WTC11 (cell line): ENCODE measurements around the gene DHX34. TPM values are rescaled to one million over a fixed set of nuclear protein-coding genes. Genes with fewer than 3 reads are reported as not detected.

ENCODE experiments used
- ATAC-seq: fragments of 200-7000 bp; cut with Tn5 transposase; 2 replicates; pipeline ENCODE4 v1.10.0; 2021; ENCODE audit warnings: mild to moderate bottlenecking, moderate library complexity
- CTCF ChIA-PET: fragments of 300-600 bp; sonication (Branson Sonifier 250); formaldehyde crosslinking; loops from one replicate; lab custom pipeline; 2021; ENCODE audit warnings: antibody characterized with exemption; lab: Charles Lee
- POLR2A ChIA-PET: fragments of 350-600 bp; sonication (Branson Sonifier 250); formaldehyde crosslinking; loops from one replicate; lab custom pipeline; 2021; ENCODE audit warnings: antibody characterized with exemption; lab: Charles Lee
- DNase-seq: peaks from one replicate; pipeline ENCODE4 v3.0.0; 2021; ENCODE audit warnings: low spot score
- H3K27ac Mint-ChIP-seq: 2 replicates; pipeline ENCODE4 v1.8.0; 2021; ENCODE audit warnings: mixed read lengths
- H3K27me3 Mint-ChIP-seq: 2 replicates; pipeline ENCODE4 v1.8.0; 2021; ENCODE audit warnings: low read depth, mild to moderate bottlenecking, moderate library complexity, mixed read lengths
- H3K36me3 Mint-ChIP-seq: 2 replicates; pipeline ENCODE4 v1.8.0; 2021; ENCODE audit warnings: mixed read lengths
- H3K4me1 Mint-ChIP-seq: 2 replicates; pipeline ENCODE4 v1.8.0; 2022; ENCODE audit warnings: mixed read lengths
- H3K4me3 Mint-ChIP-seq: 2 replicates; pipeline ENCODE4 v1.8.0; 2021; ENCODE audit warnings: mild to moderate bottlenecking, moderate library complexity, mixed read lengths
- H3K9me3 Mint-ChIP-seq: 2 replicates; pipeline ENCODE4 v1.8.0; 2021; ENCODE audit warnings: mixed read lengths
- CTCF ChIP-seq: fragments of 200-600 bp; IDR thresholded peaks from 2 replicates; pipeline ENCODE4 v1.8.0; 2022; ENCODE audit warnings: antibody characterized with exemption
- E2F1 ChIP-seq: sonication (generic); formaldehyde crosslinking; IDR thresholded peaks from 2 replicates; pipeline ENCODE4 v1.8.0; 2022; ENCODE audit warnings: mild to moderate bottlenecking, missing genetic modification reagents
- ERG ChIP-seq: fragments of 250-450 bp; sonication (Bioruptor Pico); IDR thresholded peaks from 2 replicates; pipeline ENCODE4 v1.8.0; 2021; ENCODE audit warnings: mild to moderate bottlenecking
- ETV6 ChIP-seq: sonication (generic); formaldehyde crosslinking; IDR thresholded peaks from 2 replicates; pipeline ENCODE4 v1.8.1; 2022; ENCODE audit warnings: mild to moderate bottlenecking, missing genetic modification reagents
- FOXP1 ChIP-seq: sonication (generic); formaldehyde crosslinking; IDR thresholded peaks from 2 replicates; pipeline ENCODE4 v1.8.0; 2022; ENCODE audit warnings: missing genetic modification reagents, mild to moderate bottlenecking, moderate library complexity, borderline replicate concordance
- GTF2I ChIP-seq: fragments of 250-450 bp; sonication (Bioruptor Pico); conservative IDR thresholded peaks from 2 replicates; pipeline ENCODE4 v1.4.0; 2021; ENCODE audit warnings: mild to moderate bottlenecking
- HMGA2 ChIP-seq: fragments of 250-450 bp; sonication (Bioruptor Pico); IDR thresholded peaks from 2 replicates; pipeline ENCODE4 v1.4.0; 2021; ENCODE audit warnings: mild to moderate bottlenecking, moderate library complexity
- JAZF1 ChIP-seq: fragments of 250-450 bp; sonication (Bioruptor Pico); IDR thresholded peaks from 2 replicates; pipeline ENCODE4 v1.9.0; 2021; ENCODE audit warnings: moderate library complexity, mild to moderate bottlenecking, inconsistent platforms
- PRDM15 ChIP-seq: sonication (generic); formaldehyde crosslinking; IDR thresholded peaks from 2 replicates; pipeline ENCODE4 v1.8.0; 2022; ENCODE audit warnings: missing genetic modification reagents
- PREB ChIP-seq: sonication (generic); formaldehyde crosslinking; IDR thresholded peaks from 2 replicates; pipeline ENCODE4 v1.8.1; 2022; ENCODE audit warnings: mild to moderate bottlenecking, missing genetic modification reagents, moderate library complexity, borderline replicate concordance
- PRRX2 ChIP-seq: fragments of 250-450 bp; sonication (Bioruptor Pico); IDR thresholded peaks from 2 replicates; pipeline ENCODE4 v1.8.0; 2021; ENCODE audit warnings: mild to moderate bottlenecking
- SMAD3 ChIP-seq: sonication (generic); formaldehyde crosslinking; IDR thresholded peaks from 2 replicates; pipeline ENCODE4 v1.8.0; 2022; ENCODE audit warnings: missing genetic modification reagents, mild to moderate bottlenecking, borderline replicate concordance
- SP1 ChIP-seq: sonication (generic); formaldehyde crosslinking; conservative IDR thresholded peaks from 2 replicates; pipeline ENCODE4 v1.8.1; 2022; ENCODE audit warnings: missing genetic modification reagents
- TCF7 ChIP-seq: sonication (generic); formaldehyde crosslinking; IDR thresholded peaks from 2 replicates; pipeline ENCODE4 v1.8.0; 2022; ENCODE audit warnings: mild to moderate bottlenecking, low read depth, missing genetic modification reagents, moderate library complexity
- USF2 ChIP-seq: sonication (generic); formaldehyde crosslinking; IDR thresholded peaks from 2 replicates; pipeline ENCODE4 v1.8.1; 2023; ENCODE audit warnings: mild to moderate bottlenecking, missing genetic modification reagents, moderate library complexity
- ZNF121 ChIP-seq: sonication (generic); formaldehyde crosslinking; IDR thresholded peaks from 2 replicates; pipeline ENCODE4 v1.8.0; 2023; ENCODE audit warnings: missing genetic modification reagents
- ZNF219 ChIP-seq: sonication (generic); formaldehyde crosslinking; IDR thresholded peaks from 2 replicates; pipeline ENCODE4 v1.8.0; 2023; ENCODE audit warnings: missing genetic modification reagents, mild to moderate bottlenecking, borderline replicate concordance
- ZNF232 ChIP-seq: sonication (generic); formaldehyde crosslinking; IDR thresholded peaks from 2 replicates; pipeline ENCODE4 v1.8.0; 2022; ENCODE audit warnings: mild to moderate bottlenecking, missing genetic modification reagents
- ZNF263 ChIP-seq: sonication (generic); formaldehyde crosslinking; IDR thresholded peaks from 2 replicates; pipeline ENCODE4 v1.8.1; 2022; ENCODE audit warnings: low read depth, mild to moderate bottlenecking, moderate library complexity, missing genetic modification reagents
- ZNF423 ChIP-seq: fragments of 250-450 bp; sonication (Bioruptor Pico); IDR thresholded peaks from 2 replicates; pipeline ENCODE4 v2.1.2; 2022; ENCODE audit warnings: mild to moderate bottlenecking, moderate library complexity
- ZNF425 ChIP-seq: fragments of 250-450 bp; sonication (Bioruptor Pico); conservative IDR thresholded peaks from 2 replicates; pipeline ENCODE4 v1.9.0; 2021; ENCODE audit warnings: mild to moderate bottlenecking
- total RNA-seq: library from RNA; stranded (reverse); gene quantifications from 3 replicates; pipeline ENCODE4 v1.2.3, GENCODE V29; 2021

Gene DHX34
- total RNA-seq, 1 experiment from 2014 or later: 35.6 TPM

- Mint-ChIP-seq H3K36me3 (peaks cover 15% of the 10 kb centered on the region), H3K4me1 (peaks cover 28% of the 10 kb centered on the region), H3K27ac (no peak overlapping the region), H3K4me3 (no peak overlapping the region), H3K27me3 (peaks cover 38% of the 10 kb centered on the region), H3K9me3 (no peaks in the 10 kb centered on the region)
- DNase-seq (no peak), ATAC-seq (no peak)
- no peak for TF ChIP-seq TCF7 (CRISPR knock-in tag)
- TF ChIP-seq PREB (CRISPR knock-in tag): no peak
- no peak for TF ChIP-seq ERG (CRISPR knock-in tag)
- no peak for TF ChIP-seq ZNF423 (CRISPR knock-in tag)
- no peak for TF ChIP-seq ZNF219 (CRISPR knock-in tag)
- no peak for TF ChIP-seq PRDM15 (CRISPR knock-in tag)
- no peak for TF ChIP-seq ZNF263 (CRISPR knock-in tag)
- no peak for TF ChIP-seq PRRX2
- POLR2A ChIA-PET: no interaction called here
- CTCF ChIA-PET: interaction anchor here (0.7 to 2.9 kb wide), 10 partner anchors 14 to 139 kb away, joined by 3 to 24 read pairs (median 4); partner anchors contain the start of genes DHX34 and INAFM1
Observed at GRCh38 chr19:47413941-47414340, 64.8 kb downstream of the DHX34 start.

GRCh38 chr19:47414469-47414868 lies 65.4 kb downstream of the DHX34 start:
- Mint-ChIP-seq H3K9me3 (no peaks in the 10 kb centered on the region), H3K4me3 (no peak overlapping the region), H3K36me3 (peaks cover 15% of the 10 kb centered on the region), H3K27me3 (peaks cover 39% of the 10 kb centered on the region), H3K27ac (no peak overlapping the region; the same call in 1 of the 2 replicates), H3K4me1 (peaks cover 28% of the 10 kb centered on the region)
- peak; percentile 59 for ATAC-seq
- ChIA-PET POLR2A (no interaction called here), CTCF (interaction anchor here (0.7 to 2.9 kb wide), 10 partner anchors 14 to 140 kb away, joined by 3 to 24 read pairs (median 4); partner anchors contain the start of genes DHX34 and INAFM1)
- peak; percentile 73 for DNase-seq
- TF ChIP-seq E2F1 (CRISPR knock-in tag) (no peak), ZNF121 (CRISPR knock-in tag) (peak; percentile 72), PRRX2 (no peak), FOXP1 (CRISPR knock-in tag) (peak; percentile 84; the same call in 1 of the 2 replicates), CTCF (0 out of 2 replicates have a peak, but pooled peaks have one; percentile 26), USF2 (CRISPR knock-in tag) (no peak), HMGA2 (no peak), ZNF232 (CRISPR knock-in tag) (no peak), SMAD3 (0 out of 2 replicates have a peak, but pooled peaks have one; percentile 43), JAZF1 (CRISPR knock-in tag) (no peak), ZNF425 (no peak), GTF2I (CRISPR knock-in tag) (no peak), SP1 (CRISPR knock-in tag) (0 out of 2 replicates have a peak, but pooled peaks have one; percentile 27), ETV6 (CRISPR knock-in tag) (no peak)
